GM12874 (cell line): ENCODE measurements around the gene LRIT3.

Experiments
- CTCF ChIP-seq: IDR thresholded peaks from 2 replicates; pipeline ENCODE4 v1.5.1; 2011; ENCODE audit warnings: low read depth, mild to moderate bottlenecking, control low read depth, low read length, moderate library complexity; ENCODE audit not compliant: insufficient read depth

The LRIT3 gene

DNA sequence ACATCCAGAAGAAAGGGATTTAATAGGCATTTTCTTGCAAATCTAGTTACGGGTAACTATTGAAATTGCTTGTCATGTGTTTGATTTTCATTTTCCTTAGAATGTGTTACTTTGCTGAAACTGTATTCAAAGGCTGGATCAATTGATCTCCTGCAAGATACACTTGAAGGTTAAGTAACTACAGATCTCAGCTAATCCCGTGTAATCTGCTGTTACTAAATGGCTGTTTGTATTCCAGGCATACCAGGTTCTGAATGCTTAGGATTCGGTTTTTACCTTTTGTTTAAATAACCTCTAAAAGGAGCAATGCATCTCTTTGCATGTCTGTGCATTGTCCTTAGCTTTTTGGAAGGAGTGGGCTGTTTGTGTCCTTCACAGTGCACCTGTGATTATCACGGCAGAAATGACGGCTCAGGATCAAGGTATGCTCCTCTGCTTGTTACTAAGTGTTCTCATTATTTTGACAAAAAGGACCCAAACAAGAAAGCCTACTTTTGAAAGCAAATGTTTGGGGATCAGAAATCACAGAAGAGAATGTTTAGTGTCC is at the start of gene LRIT3:
TSS of gene LRIT3 (plus strand) at position 212 of the 547 bp plus-strand sequence. CDS start at position 307, 95 bp downstream.
- no peak for TF ChIP-seq CTCF

DNA sequence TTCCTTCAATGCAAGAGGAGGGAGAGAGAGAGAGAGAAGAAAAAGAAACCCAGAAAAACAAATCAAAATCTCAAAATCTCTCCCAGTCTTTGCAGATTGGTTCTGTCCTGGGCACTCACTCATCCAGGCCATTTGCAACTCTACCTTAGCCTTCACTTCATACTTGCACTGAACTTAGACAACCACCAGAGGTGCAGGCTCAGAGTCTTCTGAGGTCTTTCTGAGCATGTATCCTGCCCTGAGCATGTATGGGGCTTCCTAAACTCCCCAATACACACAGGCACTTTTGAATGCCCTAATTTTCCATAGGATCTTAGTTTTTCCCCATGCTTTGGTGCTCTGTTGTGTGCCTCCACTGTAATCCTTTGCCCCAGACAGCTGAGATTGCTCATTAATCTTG is 49.0 kb upstream of the LRIT3 start:
- no peak for TF ChIP-seq CTCF

- TF ChIP-seq CTCF: no peak
Measured at GRCh38 chr4:109801099-109801789, 46.7 kb upstream of the LRIT3 start.

DNA sequence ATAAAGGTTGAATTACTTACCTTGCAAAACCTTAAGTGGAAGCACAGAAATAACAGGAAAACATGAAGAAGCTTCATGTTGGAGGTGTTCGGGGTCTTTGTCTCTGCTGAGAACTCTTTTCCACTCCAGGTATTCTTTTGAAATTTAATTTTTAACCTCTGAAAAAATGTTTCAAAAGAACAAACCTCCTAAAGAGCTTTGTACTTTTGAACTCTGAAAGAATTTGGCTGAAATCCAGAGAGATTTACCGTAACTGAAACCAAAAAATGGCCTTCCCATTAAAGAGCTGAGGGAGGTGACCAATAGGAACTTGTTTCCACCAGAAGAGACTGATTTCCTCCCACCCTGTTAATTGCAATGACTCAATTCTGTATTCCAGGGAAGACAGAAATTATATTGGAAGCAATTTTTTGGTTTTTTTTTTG is 46.0 kb upstream of the LRIT3 start, which contains the start of gene CFI:
TSS of gene CFI (minus strand) at position 105 of the 425 bp plus-strand sequence. CDS start at position 77, 28 bp downstream.
- TF ChIP-seq CTCF: no peak

DNA sequence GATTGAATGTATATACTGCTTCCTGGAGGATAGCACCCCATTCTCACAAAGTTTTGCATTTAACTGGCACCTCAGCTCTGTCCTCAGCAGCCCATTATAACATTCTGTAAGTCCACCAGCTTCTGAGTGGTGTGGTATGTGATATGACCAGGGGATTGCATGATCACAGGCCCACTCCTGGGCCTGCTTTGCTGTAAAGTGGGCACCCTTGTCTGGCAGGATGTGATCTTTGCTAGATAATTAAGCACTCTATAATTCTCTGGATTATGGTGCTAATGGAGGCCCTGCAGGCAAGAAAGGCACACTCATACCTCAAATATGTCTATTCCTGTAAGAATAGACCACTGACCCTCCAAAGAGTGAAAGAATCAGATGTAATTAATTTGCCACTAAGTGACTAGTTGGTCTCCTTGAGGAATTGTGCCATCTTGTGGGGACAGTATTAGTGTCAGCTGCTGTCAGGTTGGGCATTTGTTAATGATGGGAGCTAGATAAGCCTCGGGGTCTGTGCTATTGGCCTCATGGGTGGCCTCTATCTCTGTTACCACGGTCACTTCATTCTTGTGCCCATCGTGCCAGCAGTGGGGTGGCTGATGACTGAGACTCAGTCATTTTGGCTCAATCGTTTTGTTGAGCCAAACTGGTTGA is 43.9 kb upstream of the LRIT3 start:
- peak; percentile 42; the same call in 1 of the 2 replicates for TF ChIP-seq CTCF

DNA sequence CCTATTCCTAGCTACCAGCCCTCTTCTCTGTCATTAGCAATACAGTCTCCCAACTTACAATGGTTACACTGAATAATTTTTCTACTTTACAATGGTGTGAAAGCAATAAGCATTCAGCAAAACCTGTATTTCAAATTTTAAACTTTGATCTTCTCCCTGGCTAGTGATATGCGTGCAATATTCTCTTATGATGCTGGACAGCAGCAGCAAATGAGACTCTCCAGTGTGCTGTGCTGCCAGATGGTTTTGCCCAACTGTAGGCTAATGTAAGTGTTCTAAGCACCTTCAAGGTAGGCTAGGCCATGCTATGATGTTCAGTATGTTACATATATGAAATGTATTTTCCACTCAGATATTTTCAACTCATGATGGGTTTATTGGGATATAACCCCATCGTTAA is 38.3 kb upstream of the LRIT3 start:
- no peak for TF ChIP-seq CTCF

GRCh38 chr4:109810552-109811387 is 37.1 kb upstream of the LRIT3 start:
- TF ChIP-seq CTCF: no peak
